ENCODE results near the gene SMNDC1.

SMNDC1 gene

GRCh38 chr10:110277591-110277990 is 27.1 kb downstream of the SMNDC1 start:
- no peak overlapping the region for H3K14ac ChIP-seq (ENCODE audit: low read length)
- H3K23ac ChIP-seq (ENCODE audit: low read length) = no peak overlapping the region
- H3K4me3 ChIP-seq (ENCODE audit: low read depth, low read length) = no peak overlapping the region
- H2AK5ac ChIP-seq (ENCODE audit: low read length) = no peak overlapping the region
- H3K79me1 ChIP-seq (ENCODE audit: low read length) = no peaks in the 10 kb centered on the region
- no peaks in the 10 kb centered on the region for H3K9me3 ChIP-seq (ENCODE audit: insufficient read depth, low read depth, low read length)
- no peak overlapping the region for H2BK12ac ChIP-seq (ENCODE audit: low read length)
- no peaks in the 10 kb centered on the region for H3K27me3 ChIP-seq (ENCODE audit: insufficient read depth, low read length)
- no peak overlapping the region for H3K4me2 ChIP-seq (ENCODE audit: low read length)
- H3K79me2 ChIP-seq (ENCODE audit: control insufficient read depth, insufficient read depth, low read length, poor library complexity) = no peaks in the 10 kb centered on the region
- H4K8ac ChIP-seq (ENCODE audit: low read depth, low read length) = no peak overlapping the region
- no peak overlapping the region for H4K91ac ChIP-seq (ENCODE audit: low read depth, low read length)
- H3K27ac ChIP-seq (ENCODE audit: low read depth, low read length) = no peak overlapping the region
- no peak overlapping the region for H2BK5ac ChIP-seq (ENCODE audit: low read depth, low read length, poor library complexity)
- no peak for DNase-seq
- H2BK120ac ChIP-seq (ENCODE audit: insufficient read depth, low read length, poor library complexity) = no peak overlapping the region
- no peak overlapping the region for H2AFZ ChIP-seq (ENCODE audit: insufficient read depth, low read length, poor library complexity)
- WGBS (ENCODE audit: extremely low coverage, insufficient coverage, insufficient read length) = no CpG with 5 or more reads among the region's 2 CpGs
- H4K12ac ChIP-seq (ENCODE audit: low read depth, low read length) = no peak overlapping the region
- H3K4ac ChIP-seq (ENCODE audit: low read depth, low read length) = no peak overlapping the region
- H3K18ac ChIP-seq (ENCODE audit: low read length) = no peak overlapping the region
- no peaks in the 10 kb centered on the region for H3K36me3 ChIP-seq (ENCODE audit: control insufficient read depth in 1 of 2, insufficient read depth in 2 of 2, low read length in 2 of 2)
- no peak overlapping the region for H3K9ac ChIP-seq (ENCODE audit: low read length)
- H3K4me1 ChIP-seq (ENCODE audit: control insufficient read depth in 1 of 2, insufficient read depth in 2 of 2, low read length in 2 of 2) = no peaks in the 10 kb centered on the region

- H4K8ac ChIP-seq (ENCODE audit: low read depth, low read length) = no peak overlapping the region
- no CpG with 5 or more reads among the region's 5 CpGs for WGBS (ENCODE audit: extremely low coverage, insufficient coverage, insufficient read length)
- H2BK5ac ChIP-seq (ENCODE audit: low read depth, low read length, poor library complexity) = no peak overlapping the region
- no peak overlapping the region for H3K18ac ChIP-seq (ENCODE audit: low read length)
- H2BK12ac ChIP-seq (ENCODE audit: low read length) = no peak overlapping the region
- H3K9me3 ChIP-seq (ENCODE audit: insufficient read depth, low read depth, low read length) = no peaks in the 10 kb centered on the region
- no peaks in the 10 kb centered on the region for H3K79me2 ChIP-seq (ENCODE audit: control insufficient read depth, insufficient read depth, low read length, poor library complexity)
- H3K79me1 ChIP-seq (ENCODE audit: low read length) = no peaks in the 10 kb centered on the region
- no peak overlapping the region for H3K9ac ChIP-seq (ENCODE audit: low read length)
- H3K4me1 ChIP-seq (ENCODE audit: control insufficient read depth in 1 of 2, insufficient read depth in 2 of 2, low read length in 2 of 2) = no peaks in the 10 kb centered on the region
- no peak overlapping the region for H3K4me3 ChIP-seq (ENCODE audit: low read depth, low read length)
- no peak overlapping the region for H3K4ac ChIP-seq (ENCODE audit: low read depth, low read length)
- no peak overlapping the region for H2AK5ac ChIP-seq (ENCODE audit: low read length)
- H3K27ac ChIP-seq (ENCODE audit: low read depth, low read length) = no peak overlapping the region
- H3K36me3 ChIP-seq (ENCODE audit: control insufficient read depth in 1 of 2, insufficient read depth in 2 of 2, low read length in 2 of 2) = no peaks in the 10 kb centered on the region
- H3K23ac ChIP-seq (ENCODE audit: low read length) = no peak overlapping the region
- no peak overlapping the region for H2AFZ ChIP-seq (ENCODE audit: insufficient read depth, low read length, poor library complexity)
- no peak overlapping the region for H3K14ac ChIP-seq (ENCODE audit: low read length)
- no peaks in the 10 kb centered on the region for H3K27me3 ChIP-seq (ENCODE audit: insufficient read depth, low read length)
- no peak overlapping the region for H4K91ac ChIP-seq (ENCODE audit: low read depth, low read length)
- no peak overlapping the region for H2BK120ac ChIP-seq (ENCODE audit: insufficient read depth, low read length, poor library complexity)
- no peak overlapping the region for H4K12ac ChIP-seq (ENCODE audit: low read depth, low read length)
- H3K4me2 ChIP-seq (ENCODE audit: low read length) = no peak overlapping the region
- no peak for DNase-seq
Observed at GRCh38 chr10:110276603-110277002, 28.1 kb downstream of the SMNDC1 start.

- Histone ChIP-seq H3K9ac (ENCODE audit: low read length) (no peak overlapping the region), H4K12ac (ENCODE audit: low read depth, low read length) (no peak overlapping the region), H3K27ac (ENCODE audit: low read depth, low read length) (no peak overlapping the region), H3K79me1 (ENCODE audit: low read length) (no peaks in the 10 kb centered on the region), H3K4me1 (ENCODE audit: control insufficient read depth in 1 of 2, insufficient read depth in 2 of 2, low read length in 2 of 2) (no peaks in the 10 kb centered on the region), H3K9me3 (ENCODE audit: insufficient read depth, low read depth, low read length) (no peaks in the 10 kb centered on the region), H3K23ac (ENCODE audit: low read length) (no peak overlapping the region), H2AK5ac (ENCODE audit: low read length) (no peak overlapping the region), H2BK120ac (ENCODE audit: insufficient read depth, low read length, poor library complexity) (no peak overlapping the region), H3K4me2 (ENCODE audit: low read length) (no peak overlapping the region), H2BK5ac (ENCODE audit: low read depth, low read length, poor library complexity) (no peak overlapping the region), H4K91ac (ENCODE audit: low read depth, low read length) (no peak overlapping the region), H3K18ac (ENCODE audit: low read length) (no peak overlapping the region), H3K14ac (ENCODE audit: low read length) (no peak overlapping the region), H3K79me2 (ENCODE audit: control insufficient read depth, insufficient read depth, low read length, poor library complexity) (no peaks in the 10 kb centered on the region), H3K4ac (ENCODE audit: low read depth, low read length) (no peak overlapping the region), H4K8ac (ENCODE audit: low read depth, low read length) (no peak overlapping the region), H3K4me3 (ENCODE audit: low read depth, low read length) (no peak overlapping the region), H3K36me3 (ENCODE audit: control insufficient read depth in 1 of 2, insufficient read depth in 2 of 2, low read length in 2 of 2) (no peaks in the 10 kb centered on the region), H2BK12ac (ENCODE audit: low read length) (no peak overlapping the region), H2AFZ (ENCODE audit: insufficient read depth, low read length, poor library complexity) (no peak overlapping the region), H3K27me3 (ENCODE audit: insufficient read depth, low read length) (no peaks in the 10 kb centered on the region)
- DNase-seq = no peak
- WGBS (ENCODE audit: extremely low coverage, insufficient coverage, insufficient read length) = no CpG with 5 or more reads among the region's 2 CpGs
Observed at GRCh38 chr10:110275128-110275729, 29.5 kb downstream of the SMNDC1 start.

GRCh38 chr10:110274647-110275046 is 30.1 kb downstream of the SMNDC1 start:
- Histone ChIP-seq H2AFZ (ENCODE audit: insufficient read depth, low read length, poor library complexity) (no peak overlapping the region), H4K8ac (ENCODE audit: low read depth, low read length) (no peak overlapping the region), H3K4ac (ENCODE audit: low read depth, low read length) (no peak overlapping the region), H2AK5ac (ENCODE audit: low read length) (no peak overlapping the region), H3K79me1 (ENCODE audit: low read length) (no peaks in the 10 kb centered on the region), H3K9ac (ENCODE audit: low read length) (no peak overlapping the region), H3K79me2 (ENCODE audit: control insufficient read depth, insufficient read depth, low read length, poor library complexity) (no peaks in the 10 kb centered on the region), H3K23ac (ENCODE audit: low read length) (no peak overlapping the region), H3K4me2 (ENCODE audit: low read length) (no peak overlapping the region), H3K27ac (ENCODE audit: low read depth, low read length) (no peak overlapping the region), H3K9me3 (ENCODE audit: insufficient read depth, low read depth, low read length) (no peaks in the 10 kb centered on the region), H2BK12ac (ENCODE audit: low read length) (no peak overlapping the region), H3K18ac (ENCODE audit: low read length) (no peak overlapping the region), H3K27me3 (ENCODE audit: insufficient read depth, low read length) (no peaks in the 10 kb centered on the region), H3K4me3 (ENCODE audit: low read depth, low read length) (no peak overlapping the region), H2BK120ac (ENCODE audit: insufficient read depth, low read length, poor library complexity) (no peak overlapping the region), H4K91ac (ENCODE audit: low read depth, low read length) (no peak overlapping the region), H4K12ac (ENCODE audit: low read depth, low read length) (no peak overlapping the region), H3K14ac (ENCODE audit: low read length) (no peak overlapping the region), H3K4me1 (ENCODE audit: control insufficient read depth in 1 of 2, insufficient read depth in 2 of 2, low read length in 2 of 2) (no peaks in the 10 kb centered on the region), H3K36me3 (ENCODE audit: control insufficient read depth in 1 of 2, insufficient read depth in 2 of 2, low read length in 2 of 2) (no peaks in the 10 kb centered on the region), H2BK5ac (ENCODE audit: low read depth, low read length, poor library complexity) (no peak overlapping the region)
- WGBS (ENCODE audit: extremely low coverage, insufficient coverage, insufficient read length) = no CpG with 5 or more reads among the region's 6 CpGs
- DNase-seq = no peak

All from trophoblast cell (in vitro differentiated cells and primary cell).